Stimulated activated CD8-positive, alpha-beta memory T cell treated with anti-CD3 and anti-CD28 coated beads, Interleukin-2, amount 100 ng/mL, for 1 hour (primary cell): ENCODE measurements around the gene TRIM58.

Experiments used
- DNase-seq, 2 donors: peaks; one replicate each; pipeline ENCODE4 v3.0.0-alpha.2; 2020; ENCODE audit warnings: low read depth in 2 of 2

The TRIM58 gene

GRCh38 chr1:247857069-247857984 is at the start of gene TRIM58:
Gene TRIM58, plus strand, starts transcription at chr1:247857187. Its CDS starts 60 bp downstream, at chr1:247857247.
- DNase-seq, result no peak

GRCh38 chr1:247812637-247813036 is 44.4 kb upstream of the TRIM58 start:
- DNase-seq, result no peak

GRCh38 chr1:247822060-247822459 is 34.9 kb upstream of the TRIM58 start:
- no peak for DNase-seq

- no peak for DNase-seq
Observed at GRCh38 chr1:247824023-247824422, 33.0 kb upstream of the TRIM58 start, which contains the start of gene OR14A16. Gene OR14A16, minus strand, starts transcription at chr1:247824119. Its CDS starts 8,390 bp downstream, at chr1:247815729.

- no peak for DNase-seq
Observed at GRCh38 chr1:247825362-247825761, 31.6 kb upstream of the TRIM58 start.

GRCh38 chr1:247829656-247830055 is 27.3 kb upstream of the TRIM58 start:
- DNase-seq, result no peak

GRCh38 chr1:247833601-247834000 is 23.4 kb upstream of the TRIM58 start:
- no peak for DNase-seq

GRCh38 chr1:247840818-247841217 is 16.2 kb upstream of the TRIM58 start:
- no peak for DNase-seq

- no peak for DNase-seq
Observed at GRCh38 chr1:247841796-247842195, 15.2 kb upstream of the TRIM58 start, which contains the start of gene OR11L1. Gene OR11L1, minus strand, starts transcription at chr1:247841896. Its CDS starts 0 bp downstream, at chr1:247841896.

- no peak for DNase-seq
Observed at GRCh38 chr1:247843411-247843810, 13.6 kb upstream of the TRIM58 start.

GRCh38 chr1:247845011-247845692 is 11.8 kb upstream of the TRIM58 start:
- no peak for DNase-seq

- DNase-seq, result no peak
Observed at GRCh38 chr1:247845693-247846017, 11.3 kb upstream of the TRIM58 start.

- no peak for DNase-seq
Observed at GRCh38 chr1:247848346-247848745, 8.6 kb upstream of the TRIM58 start.

- DNase-seq, result no peak
Observed at GRCh38 chr1:247849616-247850015, 7.4 kb upstream of the TRIM58 start.

GRCh38 chr1:247854899-247855545 is 2.0 kb upstream of the TRIM58 start:
- DNase-seq, result no peak

GRCh38 chr1:247855911-247856310 is 1.1 kb upstream of the TRIM58 start:
- no peak for DNase-seq

GRCh38 chr1:247857985-247858619 is 1.1 kb downstream of the TRIM58 start:
- no peak for DNase-seq

GRCh38 chr1:247862756-247863155 is 5.8 kb downstream of the TRIM58 start:
- no peak for DNase-seq

- DNase-seq, result no peak
Observed at GRCh38 chr1:247864644-247865043, 7.7 kb downstream of the TRIM58 start.

GRCh38 chr1:247865416-247865815 is 8.4 kb downstream of the TRIM58 start:
- no peak for DNase-seq

GRCh38 chr1:247883346-247883745 is 26.4 kb downstream of the TRIM58 start:
- no peak for DNase-seq
